ENCODE results near the gene PLEKHG4B.

The PLEKHG4B gene

GRCh38 chr5:171801-172331 lies 79.9 kb downstream of the PLEKHG4B start:
- no peak for DNase-seq (ENCODE audit: low read depth in 2 of 2)

GRCh38 chr5:172421-172820 lies 80.5 kb downstream of the PLEKHG4B start:
- DNase-seq (ENCODE audit: low read depth in 2 of 2) = no peak

GRCh38 chr5:172841-173251 lies 80.9 kb downstream of the PLEKHG4B start:
- DNase-seq (ENCODE audit: low read depth in 2 of 2) = no peak

- DNase-seq (ENCODE audit: low read depth in 2 of 2) = no peak
Measured at GRCh38 chr5:173392-174290, 81.7 kb downstream of the PLEKHG4B start.

- no peak for DNase-seq (ENCODE audit: low read depth in 2 of 2)
Measured at GRCh38 chr5:174291-174600, 82.3 kb downstream of the PLEKHG4B start.

GRCh38 chr5:174876-175465 lies 83.0 kb downstream of the PLEKHG4B start:
- DNase-seq (ENCODE audit: low read depth in 2 of 2) = no peak

- DNase-seq (ENCODE audit: low read depth in 2 of 2) = no peak
Measured at GRCh38 chr5:176296-176823, 84.4 kb downstream of the PLEKHG4B start.

GRCh38 chr5:178110-178509 lies 86.1 kb downstream of the PLEKHG4B start:
- no peak for DNase-seq (ENCODE audit: low read depth in 2 of 2)

- no peak for DNase-seq (ENCODE audit: low read depth in 2 of 2)
Measured at GRCh38 chr5:179401-179800, 87.4 kb downstream of the PLEKHG4B start.

- no peak for DNase-seq (ENCODE audit: low read depth in 2 of 2)
Measured at GRCh38 chr5:180286-180918, 88.4 kb downstream of the PLEKHG4B start.

GRCh38 chr5:181160-181559 lies 89.2 kb downstream of the PLEKHG4B start:
- no peak for DNase-seq (ENCODE audit: low read depth in 2 of 2)

GRCh38 chr5:181566-181965 lies 89.6 kb downstream of the PLEKHG4B start:
- DNase-seq (ENCODE audit: low read depth in 2 of 2) = no peak

GRCh38 chr5:182126-182525 lies 90.2 kb downstream of the PLEKHG4B start:
- no peak for DNase-seq (ENCODE audit: low read depth in 2 of 2)

GRCh38 chr5:184471-184870 lies 92.5 kb downstream of the PLEKHG4B start:
- no peak for DNase-seq (ENCODE audit: low read depth in 2 of 2)

GRCh38 chr5:185095-186070 lies 93.4 kb downstream of the PLEKHG4B start:
- DNase-seq (ENCODE audit: low read depth in 2 of 2) = no peak

- DNase-seq (ENCODE audit: low read depth in 2 of 2) = no peak
Measured at GRCh38 chr5:186091-187041, 94.4 kb downstream of the PLEKHG4B start.

- no peak for DNase-seq (ENCODE audit: low read depth in 2 of 2)
Measured at GRCh38 chr5:187042-187431, 95.1 kb downstream of the PLEKHG4B start.

- no peak for DNase-seq (ENCODE audit: low read depth in 2 of 2)
Measured at GRCh38 chr5:187617-188451, 95.9 kb downstream of the PLEKHG4B start.
